Pancreas (tissue), 10 donors: ENCODE data around the gene TIE1. TPM values are rescaled to one million over a fixed set of nuclear protein-coding genes. Genes with fewer than 3 reads are reported as not detected.
A peak's percentile ranks its signal among the peaks of the same experiment; 100 is the strongest.

Experiments used
- ATAC-seq, 4 donors: fragments of 200-7000 bp; cut with Tn5 transposase; one replicate each; pipeline versions ENCODE4 v1.8.0 to v1.9.1; 2020; ENCODE audit warnings: mild to moderate bottlenecking in 4 of 4, moderate library complexity in 4 of 4
- DNase-seq, 6 donors: peaks; one replicate each; pipeline ENCODE4 v3.0.0-alpha.2; 2020
- FAIRE-seq: peaks from 2 replicates; lab custom pipeline; 2012; peaks lifted over from hg19 to GRCh38; lab: Jason Lieb, UNC
- H3K27ac ChIP-seq, 4 donors: fragments of 200-600 bp; sonication (generic); 1 replicate in 3 of 4; 2 replicates in 1 of 4; pipeline versions ENCODE4 v1.5.0 to v1.8.0; 2020
- H3K27me3 ChIP-seq, 4 donors: fragments of 200-600 bp; one replicate each; pipeline ENCODE4 v1.8.0; 2021
- H3K36me3 ChIP-seq, 3 donors: fragments of 200-600 bp; sonication (generic) in 1 of 3; one replicate each; pipeline versions ENCODE4 v1.5.0 to v1.8.0; 2020 to 2021
- H3K4me1 ChIP-seq, 3 donors: fragments of 200-600 bp; one replicate each; pipeline ENCODE4 v1.8.0; 2021
- H3K4me3 ChIP-seq, 4 donors: fragments of 200-600 bp; sonication (generic) in 2 of 4; one replicate each; pipeline versions ENCODE4 v1.5.0 to v1.8.0; 2020 to 2021
- H3K9me3 ChIP-seq, 4 donors: fragments of 200-600 bp; one replicate each; pipeline ENCODE4 v1.8.0; 2021
- WGBS, 2 donors: extraction: QIAGEN DNeasy Blood & Tissue Kit; methylation state at CpG; one replicate each; pipeline ENCODE4 v1.1.7; 2013; 5-methylcytosine and 5-hydroxymethylcytosine counted together
- intact Hi-C, 3 donors: fragments of 100-400 bp; cut with DNase I; formaldehyde crosslinking; loops; one replicate each; pipeline versions ENCODE4 v1.11.1 to v1.14.2; 2022
- polyA plus RNA-seq, 2 donors: library from polyadenylated mRNA; stranded (reverse); fragments of 200-250 nt; gene quantifications; one replicate each; pipeline ENCODE4 v1.2.3, GENCODE V29; 2013
- total RNA-seq, 6 donors: library from RNA; stranded (reverse); fragmentation: NEBNext Ultra II Directional in 4 of 6; extraction: Animal tissue kit (Norgen Biotek cat#: 25700) in 4 of 6; gene quantifications; one replicate each; pipeline versions ENCODE4 v1.2.1 to v1.2.4, GENCODE V29; 2021 to 2023
- TF ChIP-seq, protein P1 (sequence below), 4 donors: fragments of 200-600 bp; sonication (generic) in 3 of 4; IDR thresholded peaks; one replicate each; pipeline versions ENCODE4 v1.5.0 to v1.8.0; 2021; ENCODE audit warnings: antibody characterized with exemption in 4 of 4
- donor health status: healthy with polysubstance abuse.
- donor health status: DM: no; HTN: no; CAD: no; lungs with moderate emphysema.
- donor health status: DM: no; HTN: no; CAD: no.
- donor health status: control.
- donor health status: control.
- donor health status: Bipolar disorder and iron deficiency.
- donor health status: DM: yes; HTN: yes; CAD: no.
- donor health status: DM: no; HTN: no; CAD: no.
- donor health status: DM: no; HTN: no; CAD: no.
- donor health status: DM: yes; HTN: yes; CAD: no.

TIE1 gene
- total and polyA plus RNA-seq, 8 donors = 2.1 to 8.3 (median 4.4) TPM

DNA sequence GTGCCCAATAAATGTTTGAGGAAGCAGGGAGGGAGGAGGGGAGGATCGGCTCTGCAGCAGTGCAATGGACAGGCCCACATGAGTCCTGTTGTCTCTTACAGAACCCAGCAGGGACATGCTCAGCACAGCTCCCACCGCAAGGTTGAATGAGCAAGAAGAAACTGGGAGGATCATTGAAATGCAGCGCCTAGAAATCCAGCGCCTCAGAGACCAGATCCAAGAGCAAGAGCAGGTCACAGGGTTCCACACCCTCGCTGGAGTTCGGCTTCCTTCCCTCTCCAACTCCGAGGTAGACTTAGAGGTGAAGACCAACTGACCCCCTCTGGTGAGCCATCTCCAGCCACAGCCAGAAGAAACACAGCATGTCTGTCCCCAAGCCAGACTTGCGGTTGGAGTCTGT lies 46.9 kb upstream of the TIE1 start:
- H3K9me3 ChIP-seq = no peaks in the 10 kb centered on the region
- FAIRE-seq (no peak), DNase-seq (no peak), ATAC-seq (no peak)
- no peaks in the 10 kb centered on the region for H3K27me3 ChIP-seq
- H3K36me3 ChIP-seq = no peaks in the 10 kb centered on the region
- H3K4me3 ChIP-seq = no peak overlapping the region
- TF ChIP-seq, protein P1, sequence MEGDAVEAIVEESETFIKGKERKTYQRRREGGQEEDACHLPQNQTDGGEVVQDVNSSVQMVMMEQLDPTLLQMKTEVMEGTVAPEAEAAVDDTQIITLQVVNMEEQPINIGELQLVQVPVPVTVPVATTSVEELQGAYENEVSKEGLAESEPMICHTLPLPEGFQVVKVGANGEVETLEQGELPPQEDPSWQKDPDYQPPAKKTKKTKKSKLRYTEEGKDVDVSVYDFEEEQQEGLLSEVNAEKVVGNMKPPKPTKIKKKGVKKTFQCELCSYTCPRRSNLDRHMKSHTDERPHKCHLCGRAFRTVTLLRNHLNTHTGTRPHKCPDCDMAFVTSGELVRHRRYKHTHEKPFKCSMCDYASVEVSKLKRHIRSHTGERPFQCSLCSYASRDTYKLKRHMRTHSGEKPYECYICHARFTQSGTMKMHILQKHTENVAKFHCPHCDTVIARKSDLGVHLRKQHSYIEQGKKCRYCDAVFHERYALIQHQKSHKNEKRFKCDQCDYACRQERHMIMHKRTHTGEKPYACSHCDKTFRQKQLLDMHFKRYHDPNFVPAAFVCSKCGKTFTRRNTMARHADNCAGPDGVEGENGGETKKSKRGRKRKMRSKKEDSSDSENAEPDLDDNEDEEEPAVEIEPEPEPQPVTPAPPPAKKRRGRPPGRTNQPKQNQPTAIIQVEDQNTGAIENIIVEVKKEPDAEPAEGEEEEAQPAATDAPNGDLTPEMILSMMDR (IDR thresholded peaks at IDR 0.05) = no peak
- 91 to 92% methylated on average over 8 of the region's 8 CpGs for WGBS, 2 donors
- peaks cover 21 to 31% (median 26%) of the 10 kb centered on the region in 3 donors for H3K4me1 ChIP-seq
- no peak overlapping the region for H3K27ac ChIP-seq
- intact Hi-C loops = no loop called here

DNA sequence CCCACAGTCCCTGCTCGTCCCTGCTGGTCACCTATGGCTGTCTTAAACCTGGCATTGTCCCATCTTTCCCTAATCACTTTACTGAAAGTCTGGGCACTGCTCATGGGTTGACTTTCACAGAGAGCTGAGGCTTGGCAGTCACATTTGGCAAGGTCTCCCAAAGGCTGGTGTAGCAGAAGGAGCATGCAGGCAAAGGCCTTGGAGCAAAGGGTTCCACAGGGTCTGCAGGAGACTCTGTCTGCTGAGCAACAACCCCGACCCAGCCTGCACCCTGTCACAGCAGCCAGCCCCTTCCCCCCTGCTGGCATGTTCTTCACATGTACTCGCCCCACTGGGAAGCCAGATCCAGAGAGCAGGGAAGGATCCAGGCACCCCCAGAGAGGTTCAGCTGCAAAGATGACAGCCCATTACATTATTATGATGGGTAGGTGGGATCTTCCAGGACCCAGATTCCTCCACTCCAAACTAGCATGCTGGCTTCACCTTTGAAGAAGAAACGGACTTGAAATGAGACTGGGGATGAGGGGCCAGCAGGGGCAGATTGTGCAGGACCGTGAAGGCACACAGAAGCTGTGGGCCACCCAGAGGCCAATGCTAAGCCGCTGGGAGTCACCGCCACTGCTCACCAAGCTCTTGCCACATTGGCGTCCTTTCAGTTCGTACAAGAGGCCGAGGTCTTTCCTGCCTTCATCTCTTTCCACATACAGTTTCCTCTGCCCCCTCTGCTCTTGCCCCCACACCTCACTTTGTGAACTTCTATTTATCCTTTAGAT lies 45.2 kb upstream of the TIE1 start:
- H3K27ac ChIP-seq = peak overlapping the region in 2 of 4 donors; percentile 71 to 82
- ATAC-seq = peak; percentile 32 to 68 (median 62)
- intact Hi-C loops = no loop called here
- TF ChIP-seq, protein P1 (IDR thresholded peaks at IDR 0.05) = no peak
- no peaks in the 10 kb centered on the region for H3K9me3 ChIP-seq
- H3K4me3 ChIP-seq = no peak overlapping the region
- DNase-seq = peak in 1 of 6 donors; percentile 53
- H3K27me3 ChIP-seq = no peaks in the 10 kb centered on the region
- 72% methylated on average over 10 of the region's 10 CpGs for WGBS, 2 donors
- FAIRE-seq = no peak
- peaks cover 21 to 31% (median 26%) of the 10 kb centered on the region in 3 donors for H3K4me1 ChIP-seq
- H3K36me3 ChIP-seq = no peaks in the 10 kb centered on the region

DNA sequence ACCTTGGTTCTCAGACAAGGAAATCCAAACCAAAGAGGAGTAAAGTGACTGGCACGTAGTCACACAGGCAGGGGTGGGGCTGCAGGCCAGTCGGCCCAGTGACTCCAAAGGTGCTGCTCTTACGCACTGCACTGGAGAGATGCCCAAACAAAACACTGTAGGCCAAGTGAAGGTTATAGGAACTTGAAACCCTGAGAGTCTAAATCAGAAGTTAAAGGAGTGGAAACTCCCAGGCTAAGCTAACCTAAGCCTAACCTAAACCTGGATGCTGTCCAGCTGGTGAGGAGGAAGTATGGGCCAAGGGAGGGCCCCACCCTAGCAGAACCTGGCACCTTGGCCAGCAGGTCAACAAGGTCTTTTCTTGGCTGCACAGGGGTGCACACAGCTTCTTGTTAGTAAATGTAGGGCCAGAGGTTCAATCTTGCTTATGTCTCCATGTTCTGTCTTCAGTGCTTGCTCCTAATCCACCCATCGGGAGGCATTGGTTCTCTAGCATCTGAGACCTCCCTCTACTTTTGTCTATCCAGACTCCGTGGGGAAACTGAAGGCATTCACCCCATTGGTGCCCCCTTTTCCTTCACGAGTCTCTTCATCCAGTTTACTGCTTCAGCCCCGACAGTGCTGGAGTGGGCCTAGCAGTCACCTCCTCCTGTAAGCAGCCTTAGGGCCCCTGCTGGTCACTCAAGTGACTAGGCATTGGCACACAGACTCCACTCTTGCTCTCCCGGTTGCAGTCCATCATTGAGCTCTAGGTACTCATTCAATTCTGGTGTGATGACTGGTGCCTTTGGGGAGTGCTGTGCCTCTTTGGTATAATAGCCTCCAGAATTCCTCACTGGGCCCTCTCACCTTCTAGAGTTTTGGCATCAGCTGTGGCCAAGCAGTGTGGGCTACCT lies 43.9 kb upstream of the TIE1 start:
- peak; percentile 92 to 96 (median 92) for ATAC-seq
- intact Hi-C loops = no loop called here
- no peak for FAIRE-seq
- TF ChIP-seq, protein P1 (IDR thresholded peaks at IDR 0.05) = no peak
- Histone ChIP-seq H3K27me3 (no peaks in the 10 kb centered on the region), H3K27ac (peak overlapping the region in 3 of 4 donors; percentile 20 to 82 (median 71)), H3K4me3 (no peak overlapping the region), H3K36me3 (no peaks in the 10 kb centered on the region), H3K9me3 (no peaks in the 10 kb centered on the region), H3K4me1 (peaks cover 27 to 38% (median 34%) of the 10 kb centered on the region in 3 donors)
- peak in 4 of 6 donors; percentile 69 to 82 (median 75) for DNase-seq
- 53 to 60% methylated on average over 8 of the region's 8 CpGs for WGBS, 2 donors

DNA sequence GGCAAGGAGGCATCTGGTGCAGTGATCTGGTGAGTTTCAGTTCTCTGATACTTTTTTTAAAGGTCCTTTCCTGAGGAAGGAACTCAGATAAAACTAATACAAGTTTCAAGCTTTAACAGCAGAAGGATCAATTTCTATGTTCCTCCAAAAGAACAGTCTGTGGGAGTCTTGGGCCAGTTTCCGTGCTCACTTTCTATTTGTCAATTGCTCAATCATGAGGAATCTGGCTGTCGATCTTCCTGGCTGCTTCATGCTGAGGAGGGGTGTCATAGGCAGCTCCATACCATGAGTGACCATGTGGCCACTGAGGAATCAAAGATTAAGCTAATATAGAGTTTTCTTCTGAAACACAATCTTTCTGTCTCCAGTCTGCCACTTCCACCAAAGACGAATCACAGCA lies 42.4 kb upstream of the TIE1 start:
- DNase-seq (peak in 1 of 6 donors; percentile 7), ATAC-seq (no peak), FAIRE-seq (no peak)
- Histone ChIP-seq H3K4me3 (no peak overlapping the region), H3K9me3 (no peaks in the 10 kb centered on the region), H3K27ac (no peak overlapping the region), H3K27me3 (no peaks in the 10 kb centered on the region), H3K36me3 (no peaks in the 10 kb centered on the region), H3K4me1 (peaks cover 27 to 39% (median 38%) of the 10 kb centered on the region in 3 donors)
- TF ChIP-seq, protein P1 (IDR thresholded peaks at IDR 0.05) = no peak
- intact Hi-C loops = no loop called here
- 43 to 51% methylated on average over 3 of the region's 3 CpGs for WGBS, 2 donors
